Parathyroid adenoma (tissue), 2 donors: Measurements from ENCODE around the gene HELZ2.

Experiments
- H2AFZ ChIP-seq: fragments of 300-600 bp; sonication (generic); one replicate; pipeline ENCODE4 v1.7.0; 2017; ENCODE audit warnings: antibody characterized with exemption, mild to moderate bottlenecking
- H3K27ac ChIP-seq: fragments of 300-600 bp; sonication (generic); one replicate; pipeline ENCODE4 v1.7.0; 2017
- H3K27me3 ChIP-seq: fragments of 300-600 bp; sonication (generic); one replicate; pipeline ENCODE4 v1.7.0; 2017; ENCODE audit warnings: low read length; ENCODE audit not compliant: control insufficient read depth, insufficient read depth
- H3K36me3 ChIP-seq: fragments of 300-600 bp; sonication (generic); one replicate; pipeline ENCODE4 v1.7.0; 2017; ENCODE audit warnings: low read length; ENCODE audit not compliant: control insufficient read depth, insufficient read depth
- H3K4me1 ChIP-seq: fragments of 300-600 bp; sonication (generic); one replicate; pipeline ENCODE4 v1.7.0; 2017; ENCODE audit warnings: control low read depth
- H3K4me2 ChIP-seq: fragments of 300-600 bp; sonication (generic); one replicate; pipeline ENCODE4 v1.7.0; 2017; ENCODE audit warnings: low read length
- H3K4me3 ChIP-seq: fragments of 300-600 bp; sonication (generic); one replicate; pipeline ENCODE4 v1.7.0; 2017; ENCODE audit warnings: low read depth, low read length
- H3K79me2 ChIP-seq: fragments of 300-600 bp; sonication (generic); one replicate; pipeline ENCODE4 v1.7.0; 2017; ENCODE audit warnings: control low read depth
- H3K9ac ChIP-seq: fragments of 300-600 bp; sonication (generic); one replicate; pipeline ENCODE4 v1.7.0; 2017; ENCODE audit warnings: mild to moderate bottlenecking
- H3K9me3 ChIP-seq: fragments of 300-600 bp; sonication (generic); one replicate; pipeline ENCODE4 v1.7.0; 2017; ENCODE audit warnings: low read length; ENCODE audit not compliant: control insufficient read depth
- CTCF ChIP-seq: fragments of 300-600 bp; sonication (generic); IDR thresholded peaks from one replicate; pipeline ENCODE4 v1.7.0; 2017; ENCODE audit warnings: antibody characterized with exemption, mild to moderate bottlenecking
- donor health status: primary hyperparathyroidism.

HELZ2 gene

GRCh38 chr20:63590218-63591146 is 16.4 kb upstream of the HELZ2 start:
- Histone ChIP-seq H3K4me2 (no peak overlapping the region), H3K9ac (no peak overlapping the region), H3K79me2 (no peaks in the 10 kb centered on the region), H3K27ac (no peak overlapping the region), H3K4me1 (no peaks in the 10 kb centered on the region), H2AFZ (no peak overlapping the region), H3K36me3 (no peaks in the 10 kb centered on the region), H3K27me3 (no peaks in the 10 kb centered on the region), H3K9me3 (no peaks in the 10 kb centered on the region), H3K4me3 (no peak overlapping the region)
- TF ChIP-seq CTCF, result no peak

GRCh38 chr20:63589261-63590217 is 15.5 kb upstream of the HELZ2 start:
- Histone ChIP-seq H2AFZ (no peak overlapping the region), H3K4me1 (no peaks in the 10 kb centered on the region), H3K27me3 (no peaks in the 10 kb centered on the region), H3K79me2 (no peaks in the 10 kb centered on the region), H3K4me2 (no peak overlapping the region), H3K9me3 (no peaks in the 10 kb centered on the region), H3K27ac (no peak overlapping the region), H3K4me3 (no peak overlapping the region), H3K9ac (no peak overlapping the region), H3K36me3 (no peaks in the 10 kb centered on the region)
- no peak for TF ChIP-seq CTCF

- Histone ChIP-seq H3K36me3 (no peaks in the 10 kb centered on the region), H3K4me3 (no peak overlapping the region), H3K27ac (no peak overlapping the region), H3K4me2 (no peak overlapping the region), H3K9me3 (no peaks in the 10 kb centered on the region), H3K4me1 (no peaks in the 10 kb centered on the region), H3K9ac (no peak overlapping the region), H2AFZ (no peak overlapping the region), H3K27me3 (no peaks in the 10 kb centered on the region), H3K79me2 (no peaks in the 10 kb centered on the region)
- TF ChIP-seq CTCF, result no peak
Measured at GRCh38 chr20:63588641-63589041, 14.6 kb upstream of the HELZ2 start.

GRCh38 chr20:63587776-63588591 is 13.9 kb upstream of the HELZ2 start:
- Histone ChIP-seq H2AFZ (no peak overlapping the region), H3K9ac (no peak overlapping the region), H3K4me3 (no peak overlapping the region), H3K79me2 (no peaks in the 10 kb centered on the region), H3K4me1 (no peaks in the 10 kb centered on the region), H3K4me2 (no peak overlapping the region), H3K27me3 (no peaks in the 10 kb centered on the region), H3K9me3 (no peaks in the 10 kb centered on the region), H3K36me3 (no peaks in the 10 kb centered on the region), H3K27ac (no peak overlapping the region)
- no peak for TF ChIP-seq CTCF
